ENCODE results near the gene FAP.

DNA sequence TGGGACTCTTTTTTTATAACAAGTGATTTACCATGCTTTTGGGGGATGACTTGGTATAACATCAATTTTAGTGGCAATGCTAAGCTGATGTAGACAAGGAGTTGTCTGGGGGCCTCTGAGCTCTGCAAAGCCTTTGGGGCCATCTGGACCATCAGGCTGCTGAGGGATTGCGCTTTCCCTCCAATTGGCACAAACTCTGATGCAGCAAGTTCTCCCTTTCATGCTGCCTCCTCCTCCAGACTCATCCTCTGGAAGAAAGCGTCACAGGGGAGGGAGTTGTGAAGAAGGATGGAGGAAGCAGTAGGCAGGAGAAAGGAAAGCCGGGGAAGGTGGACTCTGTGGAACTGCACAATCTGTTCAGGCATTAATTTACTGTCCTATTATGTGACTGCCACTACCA is 10.2 kb upstream of the FAP start:
- no peak for TF ChIP-seq CTCF (conservative IDR thresholded peaks at IDR 0.05)
- TF ChIP-seq EZH2 (IDR thresholded peaks at IDR 0.05; ENCODE audit: low read depth), result no peak

Data from PC-9 (cell line).